ENCODE data around the gene PIP5KL1. TPM values are rescaled to one million over a fixed set of nuclear protein-coding genes. Genes with fewer than 3 reads are reported as not detected.

PIP5KL1 gene
- total RNA-seq, 1 donor from 2014 or later = 4.3 TPM

- Mint-ChIP-seq H3K4me3 (ENCODE audit: unreplicated experiment) (no peak overlapping the region), H3K4me1 (ENCODE audit: low read depth) (peaks cover 80% of the 10 kb centered on the region), H3K27ac (ENCODE audit: unreplicated experiment) (peak overlapping the region; percentile 98), H3K36me3 (ENCODE audit: low read depth) (no peaks in the 10 kb centered on the region), H3K9me3 (ENCODE audit: low read depth) (no peaks in the 10 kb centered on the region), H3K27me3 (ENCODE audit: low read depth) (no peaks in the 10 kb centered on the region)
- no peak for DNase-seq (ENCODE audit: low spot score)
- TF ChIP-seq CTCF (IDR thresholded peaks at IDR 0.05) = no peak
Measured at GRCh38 chr9:127962278-127962677, 31.7 kb upstream of the PIP5KL1 start.

GRCh38 chr9:127961613-127962155 lies 31.1 kb upstream of the PIP5KL1 start:
- Mint-ChIP-seq H3K27me3 (ENCODE audit: low read depth) (no peaks in the 10 kb centered on the region), H3K4me3 (ENCODE audit: unreplicated experiment) (no peak overlapping the region), H3K36me3 (ENCODE audit: low read depth) (no peaks in the 10 kb centered on the region), H3K4me1 (ENCODE audit: low read depth) (peaks cover 74% of the 10 kb centered on the region), H3K27ac (ENCODE audit: unreplicated experiment) (peak overlapping the region; percentile 80), H3K9me3 (ENCODE audit: low read depth) (no peaks in the 10 kb centered on the region)
- TF ChIP-seq CTCF (IDR thresholded peaks at IDR 0.05) = no peak
- DNase-seq (ENCODE audit: low spot score) = no peak

- H3K27ac Mint-ChIP-seq (ENCODE audit: unreplicated experiment) = peak overlapping the region; percentile 60
- H3K36me3 Mint-ChIP-seq (ENCODE audit: low read depth) = no peaks in the 10 kb centered on the region
- TF ChIP-seq CTCF (IDR thresholded peaks at IDR 0.05) = no peak
- peaks cover 69% of the 10 kb centered on the region for H3K4me1 Mint-ChIP-seq (ENCODE audit: low read depth)
- no peak overlapping the region for H3K4me3 Mint-ChIP-seq (ENCODE audit: unreplicated experiment)
- no peaks in the 10 kb centered on the region for H3K27me3 Mint-ChIP-seq (ENCODE audit: low read depth)
- H3K9me3 Mint-ChIP-seq (ENCODE audit: low read depth) = no peaks in the 10 kb centered on the region
- DNase-seq (ENCODE audit: low spot score) = no peak
Measured at GRCh38 chr9:127961155-127961490, 30.5 kb upstream of the PIP5KL1 start.

GRCh38 chr9:127960410-127961154 lies 30.0 kb upstream of the PIP5KL1 start:
- no peaks in the 10 kb centered on the region for H3K9me3 Mint-ChIP-seq (ENCODE audit: low read depth)
- no peaks in the 10 kb centered on the region for H3K27me3 Mint-ChIP-seq (ENCODE audit: low read depth)
- H3K27ac Mint-ChIP-seq (ENCODE audit: unreplicated experiment) = peak overlapping the region; percentile 65
- no peaks in the 10 kb centered on the region for H3K36me3 Mint-ChIP-seq (ENCODE audit: low read depth)
- no peak for TF ChIP-seq CTCF (IDR thresholded peaks at IDR 0.05)
- H3K4me1 Mint-ChIP-seq (ENCODE audit: low read depth) = peaks cover 67% of the 10 kb centered on the region
- no peak for DNase-seq (ENCODE audit: low spot score)
- no peak overlapping the region for H3K4me3 Mint-ChIP-seq (ENCODE audit: unreplicated experiment)

- peaks cover 67% of the 10 kb centered on the region for H3K4me1 Mint-ChIP-seq (ENCODE audit: low read depth)
- H3K36me3 Mint-ChIP-seq (ENCODE audit: low read depth) = no peaks in the 10 kb centered on the region
- TF ChIP-seq CTCF (IDR thresholded peaks at IDR 0.05) = no peak
Measured at GRCh38 chr9:127959841-127960409, 29.3 kb upstream of the PIP5KL1 start.

More at GRCh38 chr9:127959841-127960409, 29.3 kb upstream of the PIP5KL1 start:
- DNase-seq (ENCODE audit: low spot score) = no peak
- Mint-ChIP-seq H3K27ac (ENCODE audit: unreplicated experiment) (peak overlapping the region; percentile 65), H3K9me3 (ENCODE audit: low read depth) (no peaks in the 10 kb centered on the region), H3K27me3 (ENCODE audit: low read depth) (no peaks in the 10 kb centered on the region), H3K4me3 (ENCODE audit: unreplicated experiment) (no peak overlapping the region)
